Measurements from ENCODE around the gene SLC7A7.

GRCh38 chr14:22861651-22862050, 46.4 kb upstream of the SLC7A7 start:
- TF ChIP-seq POLR2AphosphoS5 (IDR thresholded peaks at IDR 0.05): no peak
- TF ChIP-seq, protein P1, sequence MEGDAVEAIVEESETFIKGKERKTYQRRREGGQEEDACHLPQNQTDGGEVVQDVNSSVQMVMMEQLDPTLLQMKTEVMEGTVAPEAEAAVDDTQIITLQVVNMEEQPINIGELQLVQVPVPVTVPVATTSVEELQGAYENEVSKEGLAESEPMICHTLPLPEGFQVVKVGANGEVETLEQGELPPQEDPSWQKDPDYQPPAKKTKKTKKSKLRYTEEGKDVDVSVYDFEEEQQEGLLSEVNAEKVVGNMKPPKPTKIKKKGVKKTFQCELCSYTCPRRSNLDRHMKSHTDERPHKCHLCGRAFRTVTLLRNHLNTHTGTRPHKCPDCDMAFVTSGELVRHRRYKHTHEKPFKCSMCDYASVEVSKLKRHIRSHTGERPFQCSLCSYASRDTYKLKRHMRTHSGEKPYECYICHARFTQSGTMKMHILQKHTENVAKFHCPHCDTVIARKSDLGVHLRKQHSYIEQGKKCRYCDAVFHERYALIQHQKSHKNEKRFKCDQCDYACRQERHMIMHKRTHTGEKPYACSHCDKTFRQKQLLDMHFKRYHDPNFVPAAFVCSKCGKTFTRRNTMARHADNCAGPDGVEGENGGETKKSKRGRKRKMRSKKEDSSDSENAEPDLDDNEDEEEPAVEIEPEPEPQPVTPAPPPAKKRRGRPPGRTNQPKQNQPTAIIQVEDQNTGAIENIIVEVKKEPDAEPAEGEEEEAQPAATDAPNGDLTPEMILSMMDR (IDR thresholded peaks at IDR 0.05): no peak
- TF ChIP-seq POLR2A (IDR thresholded peaks at IDR 0.05): no peak
